Stimulated activated CD8-positive, alpha-beta memory T cell treated with anti-CD3 and anti-CD28 coated beads, Interleukin-15, amount 100 ng/mL, for 48 hours (primary cell): ENCODE results near the gene SYNGR1.
"Not testable (repeated sequence)": the region's sequence is repeated elsewhere in the genome, so short reads cannot be mapped to it uniquely, and the experiment has no call there.

Experiments used
- DNase-seq, 2 donors: peaks; one replicate each; pipeline ENCODE4 v3.0.0-alpha.2; 2020; ENCODE audit warnings: low read depth in 2 of 2

Gene SYNGR1

GRCh38 chr22:39317084-39317774 lies 32.6 kb upstream of the SYNGR1 start:
- DNase-seq = no peak

GRCh38 chr22:39317775-39318506 lies 31.9 kb upstream of the SYNGR1 start:
- no peak for DNase-seq

- no peak for DNase-seq
These were observed 31.1 kb upstream of the SYNGR1 start for GRCh38 chr22:39318507-39319283.

- DNase-seq = peak; percentile 87 to 91
These were observed 30.3 kb upstream of the SYNGR1 start, which contains the start of gene RPL3 for GRCh38 chr22:39319284-39320022. TSS of gene RPL3 (minus strand) at chr22:39319623. CDS start at chr22:39319597, 26 bp downstream.

GRCh38 chr22:39320616-39321029 lies 29.2 kb upstream of the SYNGR1 start:
- DNase-seq = not testable (repeated sequence)

GRCh38 chr22:39325392-39325932 lies 24.3 kb upstream of the SYNGR1 start:
- DNase-seq = no peak

GRCh38 chr22:39327995-39328754 lies 21.6 kb upstream of the SYNGR1 start:
- no peak for DNase-seq

- DNase-seq = not testable (repeated sequence)
These were observed 19.2 kb upstream of the SYNGR1 start for GRCh38 chr22:39330553-39330952.

- DNase-seq = no peak
These were observed 17.2 kb upstream of the SYNGR1 start for GRCh38 chr22:39332441-39333064.

GRCh38 chr22:39336411-39336810 lies 13.4 kb upstream of the SYNGR1 start:
- no peak for DNase-seq

GRCh38 chr22:39339775-39340174 lies 10.0 kb upstream of the SYNGR1 start:
- DNase-seq = not testable (repeated sequence)

GRCh38 chr22:39341179-39341578 lies 8.6 kb upstream of the SYNGR1 start:
- DNase-seq = no peak

- DNase-seq = peak in 1 of 2 donors; percentile 22
These were observed 6.3 kb upstream of the SYNGR1 start for GRCh38 chr22:39343259-39344045.

- DNase-seq = no peak
These were observed 5.8 kb upstream of the SYNGR1 start for GRCh38 chr22:39344046-39344390.

GRCh38 chr22:39345231-39345630 lies 4.6 kb upstream of the SYNGR1 start:
- no peak for DNase-seq

GRCh38 chr22:39348909-39349505 lies 784 bp upstream of the SYNGR1 start:
- no peak for DNase-seq

GRCh38 chr22:39349506-39349966 lies 255 bp upstream of the SYNGR1 start:
- DNase-seq = no peak

GRCh38 chr22:39350757-39351688 lies 1.2 kb downstream of the SYNGR1 start:
- DNase-seq = no peak
